GM12878 (cell line): ENCODE measurements around the gene EID1. TPM values are rescaled to one million over a fixed set of nuclear protein-coding genes. Genes with fewer than 3 reads are reported as not detected.

Source experiments
- ATAC-seq: fragments of 200-7000 bp; cut with Tn5 transposase; 3 replicates; pipeline ENCODE4 v1.9.1; 2020; ENCODE audit warnings: mild to moderate bottlenecking, moderate library complexity
- BruUV-seq: library from RNA; stranded (reverse); fragments of 400-500 nt; replicated peaks from 2 replicates; lab custom pipeline; 2021; lab: Mats Ljungman, UMichigan
- CTCF ChIA-PET: fragments of 300-600 bp; sonication (Branson Sonifier 250); formaldehyde crosslinking; extraction: SDS; loops from one replicate; lab custom pipeline; 2021; ENCODE audit warnings: inconsistent platforms; lab: Yijun Ruan, JAX
- POLR2A ChIA-PET: fragments of 350-600 bp; formaldehyde crosslinking; extraction: SDS; loops from one replicate; lab custom pipeline; 2021; ENCODE audit warnings: inconsistent platforms; lab: Charles Lee
- RAD21 ChIA-PET: fragments of 300-600 bp; sonication (Branson Sonifier 250); formaldehyde crosslinking; loops from one replicate; lab custom pipeline; 2023; ENCODE audit warnings: antibody characterized with exemption; ENCODE audit not compliant: unreplicated experiment; lab: Charles Lee
- SMC1A ChIA-PET: fragments of 300-600 bp; sonication (Branson Sonifier 250); formaldehyde crosslinking; loops from one replicate; lab custom pipeline; 2023; ENCODE audit not compliant: unreplicated experiment, uncharacterized antibody; lab: Charles Lee
- DNase-seq: peaks from one replicate; pipeline ENCODE4 v3.0.0-alpha.2; 2011; ENCODE audit warnings: low read depth, low spot score
- FAIRE-seq: peaks from 3 replicates; lab custom pipeline; 2011; peaks lifted over from hg19 to GRCh38; lab: Jason Lieb, UNC
- H2AFZ ChIP-seq: 2 replicates; pipeline ENCODE4 v1.6.0; 2011; ENCODE audit warnings: low read depth, low read length, control low read depth; ENCODE audit not compliant: control insufficient read depth
- H3K27ac ChIP-seq: 2 replicates; pipeline ENCODE4 v1.5.1; 2011; ENCODE audit warnings: control low read depth; ENCODE audit not compliant: control insufficient read depth, insufficient read depth
- H3K27me3 ChIP-seq, 2 experiments: replicated peaks in 1 of 2; 2 replicates each; pipeline versions ENCODE4 v1.6.0 to v1.6.1; 2011; ENCODE audit warnings: low read length in 1 of 2; ENCODE audit not compliant: control insufficient read depth in 2 of 2, insufficient read depth in 2 of 2
- H3K36me3 ChIP-seq, 2 experiments: 2 replicates each; pipeline ENCODE4 v1.5.1; 2011; ENCODE audit warnings: low read length in 1 of 2; ENCODE audit not compliant: control insufficient read depth in 2 of 2, insufficient read depth in 2 of 2
- H3K4me1 ChIP-seq: 2 replicates; pipeline ENCODE4 v1.6.1; 2011; ENCODE audit warnings: mild to moderate bottlenecking, low read length, moderate library complexity, mixed read lengths; ENCODE audit not compliant: control insufficient read depth, insufficient read depth
- H3K4me2 ChIP-seq: 2 replicates; pipeline ENCODE4 v1.6.0; 2011; ENCODE audit warnings: control low read depth; ENCODE audit not compliant: control insufficient read depth, insufficient read depth
- H3K4me3 ChIP-seq: fragments of 200-600 bp; sonication (generic); 2 replicates; pipeline ENCODE4 v1.5.1; 2016
- H3K79me2 ChIP-seq: 2 replicates; pipeline ENCODE4 v1.6.0; 2011; ENCODE audit warnings: low read length; ENCODE audit not compliant: control insufficient read depth, insufficient read depth
- H3K9ac ChIP-seq: 2 replicates; pipeline ENCODE4 v1.8.0; 2011; ENCODE audit warnings: low read length, control low read depth, mixed read lengths; ENCODE audit not compliant: control insufficient read depth, insufficient read depth
- H3K9me3 ChIP-seq: replicated peaks from 3 replicates; pipeline ENCODE4 v1.5.1; 2011; ENCODE audit warnings: mild to moderate bottlenecking, low read length; ENCODE audit not compliant: control insufficient read depth, insufficient read depth
- H4K20me1 ChIP-seq: 2 replicates; pipeline ENCODE4 v1.6.0; 2011; ENCODE audit not compliant: control insufficient read depth, insufficient read depth
- BMI1 ChIP-seq: fragments of 450-650 bp; IDR thresholded peaks from 2 replicates; pipeline ENCODE4 v1.6.1; 2016; ENCODE audit warnings: mild to moderate bottlenecking, moderate library complexity, borderline replicate concordance
- CBX5 ChIP-seq: sonication (generic); IDR thresholded peaks from 2 replicates; pipeline ENCODE4 v1.6.1; 2016; ENCODE audit warnings: low read depth, moderate library complexity, mild to moderate bottlenecking, inconsistent platforms
- CEBPZ ChIP-seq: fragments of 150-350 bp; IDR thresholded peaks from 2 replicates; pipeline ENCODE4 v1.6.1; 2016; ENCODE audit warnings: low read depth, low read length
- EZH2 ChIP-seq: IDR thresholded peaks from 2 replicates; pipeline ENCODE4 v1.6.1; 2012; ENCODE audit warnings: low read depth, mild to moderate bottlenecking, control low read depth, inconsistent platforms, low read length, borderline replicate concordance; ENCODE audit not compliant: control insufficient read depth
- HSF1 ChIP-seq: fragments of 150-350 bp; IDR thresholded peaks from 2 replicates; pipeline ENCODE4 v1.6.1; 2014; ENCODE audit warnings: mild to moderate bottlenecking, low read depth, low read length
- MXI1 ChIP-seq: fragments of 150-350 bp; IDR thresholded peaks from 2 replicates; pipeline ENCODE4 v1.6.1; 2011; ENCODE audit warnings: low read depth, mild to moderate bottlenecking, inconsistent platforms, low read length, improper control_type of control experiment
- NR2F1 ChIP-seq: fragments of 450-650 bp; conservative IDR thresholded peaks from 2 replicates; pipeline ENCODE4 v1.6.1; 2017; ENCODE audit warnings: mild to moderate bottlenecking
- PAX8 ChIP-seq: fragments of 450-650 bp; IDR thresholded peaks from 2 replicates; pipeline ENCODE4 v1.6.1; 2017; ENCODE audit warnings: mild to moderate bottlenecking, moderate library complexity
- POLR2AphosphoS5 ChIP-seq: IDR thresholded peaks from 2 replicates; pipeline ENCODE4 v1.6.1; 2011; ENCODE audit warnings: mild to moderate bottlenecking, low read length, inconsistent platforms
- RAD21 ChIP-seq: IDR thresholded peaks from 2 replicates; pipeline ENCODE4 v1.6.1; 2011; ENCODE audit warnings: mild to moderate bottlenecking, low read depth, low read length, moderate library complexity; ENCODE audit not compliant: insufficient read depth
- RAD51 ChIP-seq: fragments of 450-650 bp; IDR thresholded peaks from 2 replicates; pipeline ENCODE4 v1.6.1; 2016; ENCODE audit warnings: moderate library complexity, mild to moderate bottlenecking, inconsistent platforms
- YBX1 ChIP-seq: fragments of 450-650 bp; IDR thresholded peaks from 2 replicates; pipeline ENCODE4 v1.6.1; 2016; ENCODE audit warnings: antibody characterized with exemption
- ZNF274 ChIP-seq: IDR thresholded peaks from one replicate; pipeline ENCODE4 v1.8.0; 2011; ENCODE audit not compliant: insufficient read length, insufficient read depth
- WGBS: methylation state at CpG from one replicate; pipeline ENCODE4 v1.1.6; 2016; ENCODE audit warnings: low lambda C conversion rate; ENCODE audit not compliant: insufficient replicate concordance, insufficient coverage; ENCODE audit errors: missing lambda C conversion rate; 5-methylcytosine and 5-hydroxymethylcytosine counted together
- in situ Hi-C: fragments of 300-500 bp; cut with MboI; formaldehyde crosslinking; loops from 9 replicates; pipeline ENCODE4 v1.14.3; 2018; ENCODE audit warnings: mixed read lengths
- intact Hi-C: fragments of 100-400 bp; cut with micrococcal nuclease; formaldehyde crosslinking; loops from one replicate; pipeline ENCODE4 v1.14.2; 2022; ENCODE audit not compliant: unreplicated experiment
- polyA plus RNA-seq, 11 experiments: library from polyadenylated mRNA; depleted of rRNA in 4 of 11; unstranded in 6 of 11; stranded (reverse) in 5 of 11; fragments of >200 nt; fragmentation: Nextera tagmentation in 4 of 11; fragmentation: Illumina TruSeq in 1 of 11; extraction: Ambion mirVana in 4 of 11; extraction: Trizol in 1 of 11; gene quantifications; 1 replicate in 1 of 11; 2 replicates in 10 of 11; pipeline versions ENCODE4 v1.2.1 to v1.2.3, GENCODE V29; 2011 to 2016; ENCODE audit warnings: inconsistent platforms in 2 of 11, missing spikeins in 2 of 11, low read depth in 1 of 11
- total RNA-seq, 4 experiments: library from RNA; depleted of rRNA in 3 of 4; stranded (reverse); fragments of >200 nt in 3 of 4; fragmentation: Illumina TruSeq in 1 of 4; extraction: Trizol in 1 of 4; gene quantifications; 2 replicates each; pipeline versions ENCODE4 v1.2.1 to v1.2.3, GENCODE V29; 2013 to 2021

EID1 gene
- total and polyA plus RNA-seq, 10 of the 15 experiments (the other 5 are each of a cell fraction or from before 2014, with no cell fraction given) = 45.6 to 210 (median 124) TPM

DNA sequence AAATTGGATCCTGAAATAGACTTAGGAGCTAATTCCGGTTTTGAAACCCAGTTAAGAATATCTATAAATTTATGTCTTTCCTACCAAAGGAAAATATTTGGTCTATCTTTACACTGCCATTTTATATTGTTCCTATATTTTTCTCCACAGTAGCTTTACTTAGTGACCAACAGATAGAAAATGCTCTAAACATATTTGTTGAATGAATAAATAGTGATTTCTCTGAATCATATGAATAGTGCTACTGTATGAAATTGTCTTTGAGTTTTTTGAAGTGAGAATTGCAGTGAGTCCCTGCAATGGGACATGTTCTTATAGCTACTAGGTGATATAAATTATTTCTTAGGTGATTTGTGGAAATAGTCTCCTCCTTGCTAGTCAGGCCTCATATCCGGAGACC is 18.5 kb upstream of the EID1 start:
- H3K36me3 ChIP-seq = no peaks in the 10 kb centered on the region
- SMC1A ChIA-PET = interaction anchor here (1.2 to 7.3 kb wide), 7 partner anchors 21 to 1286 kb away, joined by 3 to 112 read pairs (median 5); partner anchors contain the start of genes FGF7 and SHC4
- no peak for ATAC-seq
- no peaks in the 10 kb centered on the region for H3K79me2 ChIP-seq
- POLR2A ChIA-PET = no interaction called here
- FAIRE-seq = no peak
- H3K27ac ChIP-seq = no peak overlapping the region
- DNase-seq = no peak
- H3K4me2 ChIP-seq = no peak overlapping the region
- H3K9me3 ChIP-seq = no peaks in the 10 kb centered on the region
- no peaks in the 10 kb centered on the region for H3K4me1 ChIP-seq
- no peak overlapping the region for H3K9ac ChIP-seq
- H3K4me3 ChIP-seq = no peak overlapping the region
- RAD21 ChIA-PET = interaction anchor here (0.6 to 2.9 kb wide), 10 partner anchors 30 to 736 kb away, joined by 3 to 14 read pairs (median 4); partner anchors contain the start of genes CEP152 and SHC4
- in situ Hi-C loops (no loop called here), intact Hi-C loops (loop anchor here (10.0 kb wide), 1 partner anchor 1145 kb away; no protein-coding TSS in a partner anchor)
- 45% methylated on average over 2 of the region's 2 CpGs for WGBS
- H2AFZ ChIP-seq = no peak overlapping the region
- TF ChIP-seq BMI1 (no peak), RAD21 (no peak), NR2F1 (no peak), YBX1 (no peak), ZNF274 (no peak), MXI1 (no peak), POLR2AphosphoS5 (no peak), RAD51 (no peak), EZH2 (no peak), PAX8 (no peak), HSF1 (no peak), CBX5 (no peak), CEBPZ (no peak)
- no peaks in the 10 kb centered on the region for H3K27me3 ChIP-seq
- no TSS peak for BruUV-seq
- CTCF ChIA-PET = interaction anchor here (0.7 to 13.1 kb wide), 16 partner anchors 65 to 1286 kb away, joined by 3 to 134 read pairs (median 4); partner anchors contain the start of genes FGF7 and SHC4
- H4K20me1 ChIP-seq = no peaks in the 10 kb centered on the region
